A673 (cell line): ENCODE measurements around the gene KIF26B.

Experiments
- CTCF ChIP-seq: fragments of 300-800, 200-600 bp; sonication (generic); conservative IDR thresholded peaks from 2 replicates; pipeline ENCODE4 v1.5.1; 2017; ENCODE audit warnings: low read depth, mild to moderate bottlenecking, antibody characterized with exemption, low read length, moderate library complexity, mixed read lengths
- EZH2 ChIP-seq: fragments of 200-600 bp; sonication (generic); IDR thresholded peaks from 2 replicates; pipeline ENCODE4 v1.6.1; 2017; ENCODE audit warnings: borderline replicate concordance, low read depth, mild to moderate bottlenecking, mixed read lengths, antibody characterized with exemption, low read length; ENCODE audit not compliant: poor library complexity, severe bottlenecking

GRCh38 chr1:245173446-245174211 lies 18.8 kb downstream of the KIF26B start:
- TF ChIP-seq CTCF = no peak
- TF ChIP-seq EZH2 = no peak
